Raji (cell line): ENCODE measurements around the gene SAXO2.

Source experiments
- POLR2A ChIP-seq: IDR thresholded peaks from 2 replicates; pipeline ENCODE4 v1.6.1; 2011; ENCODE audit warnings: low read depth, low read length, control low read depth; ENCODE audit not compliant: insufficient read depth

The SAXO2 gene

DNA sequence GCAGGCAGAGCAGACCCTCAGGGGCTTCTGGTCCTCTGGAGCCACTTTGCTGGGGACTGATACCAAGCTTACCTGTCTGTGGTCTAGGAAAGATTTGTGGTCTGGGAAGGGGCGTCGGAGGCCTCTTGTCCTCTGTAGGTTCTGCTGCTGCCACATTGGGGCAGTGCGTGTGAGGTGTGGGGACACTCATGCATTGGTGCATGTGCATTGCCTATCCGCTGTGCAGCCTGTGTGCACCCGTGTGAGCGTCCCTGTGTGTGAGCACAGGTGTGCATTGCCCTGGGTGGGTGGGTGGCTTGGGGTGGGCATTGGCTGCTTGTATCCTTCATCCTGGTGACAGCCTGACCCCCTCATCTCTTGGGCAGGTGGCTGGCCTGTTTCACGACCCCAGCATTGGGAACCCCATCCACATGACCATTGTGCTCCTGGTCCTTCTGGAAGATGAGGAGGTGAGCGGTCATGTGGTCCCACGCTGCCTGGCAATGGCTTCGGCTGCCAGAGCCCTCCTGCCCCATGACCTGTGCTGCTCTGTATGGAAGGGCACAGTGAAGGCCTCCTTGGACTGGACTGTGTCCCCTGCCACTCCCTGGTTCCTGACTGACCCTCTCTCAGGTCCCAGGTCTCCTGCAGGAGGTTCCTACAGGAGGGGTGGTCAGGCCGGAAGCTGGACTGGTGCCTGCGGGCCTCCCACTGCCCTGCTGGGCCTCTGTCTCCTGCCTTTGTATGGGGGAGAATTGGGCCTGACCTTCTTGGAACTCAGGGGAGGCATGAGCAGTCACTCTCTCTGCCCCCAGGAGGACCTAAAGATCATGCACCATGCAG is 41.5 kb downstream of the SAXO2 start:
- no peak for TF ChIP-seq POLR2A

DNA sequence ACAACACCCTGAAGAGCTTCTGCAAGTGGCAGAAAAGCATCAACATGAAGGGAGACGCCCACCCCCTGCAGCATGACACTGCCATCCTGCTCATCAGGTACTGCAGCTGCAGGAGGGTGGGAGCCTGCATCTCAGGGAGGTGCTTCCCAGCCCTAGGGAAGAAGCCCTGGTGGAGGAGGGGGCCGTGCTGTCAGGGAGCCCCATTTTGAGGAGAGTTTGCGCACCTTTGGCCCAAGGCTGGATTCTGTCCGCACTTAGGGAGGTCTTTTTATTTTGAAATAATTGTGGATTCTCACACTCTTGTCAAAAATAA is 42.1 kb downstream of the SAXO2 start:
- TF ChIP-seq POLR2A, result no peak

DNA sequence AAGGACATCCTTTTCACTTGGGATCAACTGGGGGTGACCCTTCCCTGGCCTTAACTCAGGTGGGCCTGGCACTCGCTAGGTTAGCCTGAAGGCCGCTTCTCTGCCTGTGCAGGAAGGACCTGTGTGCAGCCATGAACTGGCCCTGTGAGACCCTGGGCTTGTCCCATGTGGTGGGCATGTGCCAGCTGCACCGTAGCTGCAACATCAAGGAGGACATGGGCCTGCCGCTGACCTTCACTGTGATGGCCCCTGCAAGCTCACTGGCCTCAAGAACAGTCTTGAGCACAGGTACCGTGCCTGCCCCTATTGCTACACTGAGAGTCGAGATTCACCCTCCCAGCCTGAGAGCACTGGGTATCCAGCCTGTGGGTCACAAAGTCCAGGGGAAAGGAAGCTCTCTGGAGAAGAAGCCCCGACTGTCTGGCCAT is 43.0 kb downstream of the SAXO2 start:
- no peak for TF ChIP-seq POLR2A

DNA sequence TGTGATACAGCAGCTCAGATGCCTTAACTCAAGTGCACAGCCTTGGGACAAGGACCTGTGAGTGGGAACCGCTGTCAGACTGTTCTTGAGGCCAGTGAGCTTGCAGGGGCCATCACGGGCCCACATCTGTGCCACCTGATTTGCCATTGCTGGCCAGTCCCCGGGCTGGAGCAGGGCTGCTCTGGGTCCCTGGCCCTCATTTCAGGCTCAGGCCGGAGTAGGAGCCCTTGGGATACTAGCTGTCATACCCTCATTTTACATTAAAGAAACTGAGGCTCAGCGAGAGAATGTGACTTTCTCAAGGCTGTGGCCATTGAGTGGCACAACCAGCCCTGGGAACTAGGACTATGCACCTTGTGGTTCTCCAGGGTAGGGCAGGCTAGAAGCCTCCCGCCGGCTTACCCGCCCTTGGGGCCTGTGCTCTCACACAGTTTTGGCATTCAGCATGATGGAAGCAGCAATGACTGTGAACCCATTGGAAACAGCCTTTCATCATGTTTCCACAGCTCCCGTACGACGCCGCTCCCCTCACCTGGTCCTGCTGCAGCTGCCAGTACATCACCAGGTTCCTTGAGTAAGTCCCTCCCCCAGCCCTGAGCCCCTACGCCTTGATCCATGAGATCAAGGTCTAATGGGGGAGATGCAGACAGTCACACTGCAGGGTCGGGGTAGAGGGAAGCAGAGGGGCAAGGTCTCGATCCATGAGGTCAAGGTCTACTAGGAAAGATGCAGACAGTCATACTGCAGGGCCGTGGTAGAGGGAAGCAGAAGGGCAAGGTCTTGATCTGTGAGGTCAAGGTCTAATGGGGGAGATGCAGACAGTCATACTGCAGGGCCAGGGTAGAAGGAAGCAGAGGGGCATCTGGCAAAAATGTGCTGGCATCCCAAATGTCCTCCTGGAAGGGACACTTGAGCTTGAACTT is 44.4 kb downstream of the SAXO2 start:
- TF ChIP-seq POLR2A, result no peak

DNA sequence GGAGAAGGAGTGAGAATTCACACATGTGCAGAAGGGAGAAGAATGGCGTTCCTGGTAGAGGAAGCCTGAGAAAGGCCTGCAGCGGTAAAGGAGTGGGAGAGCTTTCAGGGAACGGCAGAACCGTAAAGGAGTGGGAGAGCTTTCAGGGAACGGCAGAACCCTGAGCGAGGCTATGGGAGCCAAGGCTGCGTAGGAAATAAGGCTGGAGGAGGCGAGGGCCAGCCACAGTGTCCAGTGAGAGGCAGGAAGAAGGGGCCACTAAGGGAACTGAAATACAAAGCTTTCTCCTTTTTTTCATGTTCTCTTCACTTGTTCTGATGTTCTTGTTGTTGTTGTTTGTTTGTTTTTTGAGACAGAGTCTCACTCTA is 45.1 kb downstream of the SAXO2 start:
- no peak for TF ChIP-seq POLR2A

DNA sequence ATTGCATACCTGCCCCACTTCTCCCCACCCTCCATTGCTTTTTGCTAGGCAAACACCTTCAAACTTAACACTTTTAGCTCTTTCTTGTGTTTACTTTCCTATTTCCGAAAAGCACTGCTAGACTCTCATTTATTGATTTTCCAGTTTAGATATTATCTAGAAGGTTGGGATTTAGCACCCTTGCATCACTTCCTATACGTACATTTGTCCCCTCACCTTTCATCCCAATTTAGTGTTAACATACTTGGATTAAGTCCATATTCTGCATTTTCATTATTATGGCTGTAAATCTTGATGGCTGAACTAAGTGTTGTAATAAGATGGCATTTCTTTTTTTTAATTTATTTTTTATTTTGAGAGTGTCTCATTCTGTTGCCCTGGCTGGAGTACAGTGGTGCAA is 47.2 kb downstream of the SAXO2 start:
- TF ChIP-seq POLR2A, result no peak

DNA sequence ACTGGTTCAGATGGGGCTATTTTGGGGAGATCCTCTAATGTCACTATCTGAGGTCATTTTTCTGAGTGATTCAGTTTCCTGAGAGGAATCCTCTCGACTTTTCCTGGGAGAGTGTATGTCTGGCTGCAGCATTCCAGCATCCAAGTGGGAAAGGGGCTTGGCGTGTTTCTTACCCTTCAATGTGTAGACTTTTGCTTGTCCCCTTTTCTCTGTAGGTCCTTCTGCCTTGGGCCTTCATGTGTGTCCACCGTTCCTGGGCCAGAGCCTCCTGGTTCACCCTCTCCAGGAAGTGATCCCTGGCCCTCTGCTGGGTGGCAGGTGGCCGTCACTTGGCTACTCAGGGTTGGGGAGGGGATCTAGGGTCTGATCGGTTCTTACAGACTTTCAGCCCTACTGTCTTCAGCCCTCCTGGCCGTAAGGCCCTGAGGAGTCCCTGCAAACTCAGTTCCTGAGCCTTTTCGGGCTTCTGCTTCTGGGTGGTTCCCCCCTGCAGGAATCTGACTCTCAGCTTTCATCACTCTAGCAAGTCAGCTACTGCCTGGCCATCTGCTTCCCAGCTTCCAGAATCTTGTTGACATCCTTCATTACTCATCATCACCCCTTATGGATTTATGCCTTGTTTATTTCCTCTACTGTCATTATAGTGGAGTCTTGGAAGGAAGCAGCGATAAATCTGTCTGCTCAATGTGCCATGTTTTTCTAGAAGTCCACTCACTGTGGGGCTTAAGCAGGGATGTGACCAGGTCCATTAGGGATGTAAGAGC is 50.1 kb downstream of the SAXO2 start:
- no peak for TF ChIP-seq POLR2A

DNA sequence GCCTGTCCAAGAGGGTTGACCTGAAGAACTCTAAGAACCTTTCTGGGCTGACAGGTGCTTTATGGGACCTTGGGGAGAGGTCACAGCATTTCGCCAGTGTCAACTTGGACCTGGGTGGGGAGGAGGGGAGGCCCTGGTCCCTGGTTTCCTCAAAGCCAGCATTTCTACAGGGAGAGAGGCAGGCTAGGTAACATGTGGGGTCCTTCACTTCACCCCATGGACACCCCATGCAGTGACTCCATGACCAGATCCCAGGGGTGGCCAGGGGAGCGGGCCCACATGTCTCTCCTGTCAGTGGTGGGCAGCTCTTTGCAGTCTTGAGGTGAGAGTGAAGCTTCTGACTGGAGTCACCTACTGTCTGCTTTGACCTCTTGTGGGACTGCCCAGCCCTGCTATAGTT is 50.8 kb downstream of the SAXO2 start:
- TF ChIP-seq POLR2A, result no peak

DNA sequence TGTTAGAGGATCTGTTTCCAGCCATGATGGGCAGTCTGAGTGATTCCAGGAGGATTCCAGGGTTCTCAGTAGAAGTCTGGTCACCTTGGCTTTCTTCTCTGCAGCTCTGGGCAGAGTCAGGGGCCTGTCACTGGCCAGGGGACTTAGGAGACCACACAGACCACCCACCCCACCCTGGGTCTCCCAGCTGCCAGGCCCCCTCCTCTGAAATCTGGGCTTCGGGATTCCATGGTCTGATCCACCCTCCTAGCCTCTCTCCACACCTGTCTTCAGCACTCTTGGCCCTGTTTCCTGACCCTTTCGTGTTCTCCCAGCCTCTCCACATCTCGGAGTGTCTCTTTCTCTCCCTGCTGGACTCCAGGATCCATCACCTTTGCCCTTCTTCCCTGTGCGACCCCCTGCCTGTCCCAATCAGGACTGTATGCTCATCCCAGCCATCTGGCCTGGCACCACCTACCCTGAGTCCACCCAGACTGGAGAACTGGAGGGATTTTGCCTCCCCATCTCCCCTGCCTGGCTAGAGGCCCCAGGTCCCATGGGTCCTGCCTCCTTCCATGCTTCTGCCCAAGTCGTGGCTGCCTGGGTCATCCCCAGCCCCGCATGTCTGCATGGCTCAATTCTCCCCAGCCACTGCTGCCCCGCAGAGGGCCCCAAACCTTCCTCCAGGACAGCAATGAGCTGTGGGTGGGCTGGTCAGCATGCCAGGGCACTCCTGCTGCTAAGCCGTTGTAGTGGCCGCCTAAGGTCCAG is 52.3 kb downstream of the SAXO2 start:
- no peak for TF ChIP-seq POLR2A

DNA sequence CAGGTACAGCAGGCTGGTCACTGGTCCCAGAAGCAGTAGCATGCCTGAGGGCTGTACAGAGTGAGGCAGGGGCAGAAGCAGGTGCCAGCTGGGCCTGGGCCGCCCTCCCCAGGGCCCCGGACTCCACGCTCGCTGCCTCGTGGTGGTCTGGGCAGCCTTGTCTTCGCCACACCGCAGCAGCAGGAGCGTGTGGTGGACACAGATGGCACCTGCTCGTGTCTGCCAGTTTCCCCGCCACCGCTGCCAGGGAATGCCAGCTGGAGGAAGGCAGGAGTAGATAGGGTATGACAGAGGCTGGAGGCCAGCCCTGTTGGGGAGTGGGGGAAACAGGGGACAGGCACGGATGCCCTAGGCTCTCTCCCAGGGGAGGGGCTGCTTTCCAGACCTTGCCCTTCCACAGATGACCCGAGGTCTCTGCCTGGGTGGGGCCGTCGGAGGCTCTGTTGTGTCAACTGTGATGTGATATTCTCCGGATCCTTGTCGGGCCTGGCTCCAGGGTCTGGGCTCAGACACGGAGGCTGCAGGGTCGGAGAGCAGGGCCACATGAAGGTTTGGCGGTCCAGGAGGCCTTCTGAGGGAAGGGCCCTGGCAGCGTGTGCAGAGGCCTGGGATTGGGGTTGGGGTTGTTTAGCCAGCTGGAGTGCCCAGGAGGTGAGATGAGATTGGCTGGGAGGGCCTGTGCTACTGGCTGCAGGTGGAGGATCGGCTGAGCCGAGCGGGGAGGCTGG is 53.1 kb downstream of the SAXO2 start:
- TF ChIP-seq POLR2A, result no peak

DNA sequence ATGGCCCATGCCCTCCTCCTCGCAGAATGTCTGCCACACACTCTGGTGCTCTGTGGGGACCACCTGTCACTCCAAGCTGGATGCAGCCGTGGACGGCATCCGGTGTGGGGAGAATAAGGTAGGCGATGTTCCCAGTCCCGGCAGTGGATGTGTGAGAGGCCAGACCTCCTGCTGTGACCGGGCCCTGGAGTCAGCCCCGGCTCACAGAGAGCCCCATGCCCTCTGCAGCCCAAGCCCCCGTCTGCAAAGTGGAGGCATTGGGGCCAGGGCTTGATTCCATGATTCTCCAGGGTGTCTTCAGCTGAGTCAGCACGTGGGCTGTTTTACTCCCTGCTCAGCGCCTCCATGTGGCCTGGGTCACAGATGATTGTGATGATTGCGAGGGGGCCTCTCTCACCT is 54.5 kb downstream of the SAXO2 start:
- no peak for TF ChIP-seq POLR2A
